ENCODE measurements around the gene TSPAN32.
A peak's percentile ranks its signal among the peaks of the same experiment; 100 is the strongest.

TSPAN32 gene

GRCh38 chr11:2327032-2327431, 25.2 kb downstream of the TSPAN32 start:
- no peak for TF ChIP-seq CEBPB (IDR thresholded peaks at IDR 0.05)
- TF ChIP-seq TAF1 (IDR thresholded peaks at IDR 0.05; ENCODE audit: low read depth): no peak
- no peak for TF ChIP-seq MAX (IDR thresholded peaks at IDR 0.05)
- no peak for TF ChIP-seq USF1 (IDR thresholded peaks at IDR 0.05)
- TF ChIP-seq CREB1 (IDR thresholded peaks at IDR 0.05; ENCODE audit: low read depth): no peak
- no peak for TF ChIP-seq EP300 (IDR thresholded peaks at IDR 0.05; ENCODE audit: borderline replicate concordance)
- no peak for TF ChIP-seq ZBTB7A (IDR thresholded peaks at IDR 0.05; ENCODE audit: low read depth)
- TF ChIP-seq NFIC (IDR thresholded peaks at IDR 0.05): no peak
- no peak for TF ChIP-seq TEAD4 (IDR thresholded peaks at IDR 0.05)
- TF ChIP-seq FOXM1 (IDR thresholded peaks at IDR 0.05; ENCODE audit: borderline replicate concordance, low read depth): no peak
- TF ChIP-seq EGR1 (IDR thresholded peaks at IDR 0.05): no peak
- no peak for TF ChIP-seq RAD21 (IDR thresholded peaks at IDR 0.05; ENCODE audit: low read depth)
- TF ChIP-seq TCF12 (IDR thresholded peaks at IDR 0.05; ENCODE audit: low read depth): no peak
- TF ChIP-seq YY1 (IDR thresholded peaks at IDR 0.05; ENCODE audit: low read depth): no peak
- TF ChIP-seq REST (IDR thresholded peaks at IDR 0.05; ENCODE audit: low read depth): no peak

GRCh38 chr11:2328021-2328420, 26.2 kb downstream of the TSPAN32 start:
- TF ChIP-seq USF1 (IDR thresholded peaks at IDR 0.05): no peak

GRCh38 chr11:2328656-2329354, 27.0 kb downstream of the TSPAN32 start:
- TF ChIP-seq NFIC (IDR thresholded peaks at IDR 0.05) (no peak), YY1 (IDR thresholded peaks at IDR 0.05; ENCODE audit: low read depth) (no peak), EP300 (IDR thresholded peaks at IDR 0.05; ENCODE audit: borderline replicate concordance) (no peak), CEBPB (IDR thresholded peaks at IDR 0.05) (no peak)

- TF ChIP-seq YY1 (IDR thresholded peaks at IDR 0.05; ENCODE audit: low read depth): no peak
- no peak for TF ChIP-seq TAF1 (IDR thresholded peaks at IDR 0.05; ENCODE audit: low read depth)
- TF ChIP-seq USF1 (IDR thresholded peaks at IDR 0.05): peak; percentile 23; the same call in 1 of the 2 replicates
Measured at GRCh38 chr11:2329551-2329950, 27.7 kb downstream of the TSPAN32 start.

GRCh38 chr11:2330696-2331095, 28.9 kb downstream of the TSPAN32 start:
- TF ChIP-seq EP300 (IDR thresholded peaks at IDR 0.05; ENCODE audit: borderline replicate concordance) (no peak), ZBTB7A (IDR thresholded peaks at IDR 0.05; ENCODE audit: low read depth) (no peak), NFIC (IDR thresholded peaks at IDR 0.05) (no peak), CEBPB (IDR thresholded peaks at IDR 0.05) (no peak), FOXM1 (IDR thresholded peaks at IDR 0.05; ENCODE audit: borderline replicate concordance, low read depth) (no peak), TEAD4 (IDR thresholded peaks at IDR 0.05) (no peak), YY1 (IDR thresholded peaks at IDR 0.05; ENCODE audit: low read depth) (no peak), TCF12 (IDR thresholded peaks at IDR 0.05; ENCODE audit: low read depth) (no peak), CREB1 (IDR thresholded peaks at IDR 0.05; ENCODE audit: low read depth) (no peak), EGR1 (IDR thresholded peaks at IDR 0.05) (no peak), MAX (IDR thresholded peaks at IDR 0.05) (no peak), TAF1 (IDR thresholded peaks at IDR 0.05; ENCODE audit: low read depth) (no peak), REST (IDR thresholded peaks at IDR 0.05; ENCODE audit: low read depth) (no peak), RAD21 (IDR thresholded peaks at IDR 0.05; ENCODE audit: low read depth) (no peak), USF1 (IDR thresholded peaks at IDR 0.05) (no peak)

All from Ishikawa (cell line).